HCT116 (cell line): ENCODE results near the gene METTL1. TPM values are rescaled to one million over a fixed set of nuclear protein-coding genes. Genes with fewer than 3 reads are reported as not detected.

Experiments
- ATAC-seq: fragments of 200-7000 bp; cut with Tn5 transposase; 2 replicates; pipeline ENCODE4 v1.9.1; 2020; ENCODE audit warnings: mild to moderate bottlenecking, moderate library complexity
- BruUV-seq: library from RNA; stranded (reverse); fragments of 400-500 nt; replicated peaks from 2 replicates; lab custom pipeline; 2021; lab: Mats Ljungman, UMichigan
- CTCF ChIA-PET: fragments of 300-600 bp; sonication (Branson Sonifier 250); formaldehyde crosslinking; loops from one replicate; lab custom pipeline; 2021; ENCODE audit warnings: antibody characterized with exemption; lab: Charles Lee
- POLR2A ChIA-PET: fragments of 300-600, 350-600 bp; sonication (Branson Sonifier 250); formaldehyde crosslinking; loops from one replicate; lab custom pipeline; 2021; ENCODE audit warnings: antibody characterized with exemption; lab: Charles Lee
- RAD21 ChIA-PET, 2 experiments: fragments of 300-600 bp; sonication (Branson Sonifier 250); formaldehyde crosslinking; loops; one replicate each; lab custom pipeline; 2023; ENCODE audit warnings: low total read pairs in 2 of 2; ENCODE audit not compliant: uncharacterized antibody in 2 of 2, unreplicated experiment in 2 of 2, low non-redundant PET in 1 of 2; lab: Charles Lee
- DNase-seq: peaks from one replicate; pipeline ENCODE4 v3.0.0-alpha.2; 2010; ENCODE audit warnings: low read depth, low spot score
- H2AFZ ChIP-seq: fragments of 200-600 bp; shearing (Covaris generic), sonication (generic); 2 replicates; pipeline ENCODE4 v1.6.1; 2017; ENCODE audit warnings: low read depth, mixed run types, mixed read lengths, antibody characterized with exemption, low read length; ENCODE audit not compliant: poor library complexity, severe bottlenecking
- H3K27ac ChIP-seq: 2 replicates; pipeline ENCODE4 v1.5.1; 2012; ENCODE audit warnings: low read depth, low read length
- H3K27me3 ChIP-seq: fragments of 200-600 bp; sonication (generic); 2 replicates; pipeline ENCODE4 v1.6.1; 2016; ENCODE audit warnings: mixed run types, low read length, mixed read lengths; ENCODE audit not compliant: insufficient read depth
- H3K36me3 ChIP-seq, 2 experiments: fragments of 200-500 bp in 1 of 2; fragments of 200-600 bp in 1 of 2; sonication (Bioruptor generic) in 1 of 2; sonication (generic) in 1 of 2; 2 replicates each; pipeline versions ENCODE4 v1.5.1 to v1.6.1; 2014 to 2016; ENCODE audit warnings: low read length in 2 of 2, inconsistent platforms in 1 of 2, mixed read lengths in 1 of 2, mixed run types in 1 of 2; ENCODE audit not compliant: insufficient read depth in 2 of 2, control insufficient read depth in 1 of 2
- H3K4me1 ChIP-seq, 2 experiments: fragments of 200-600 bp in 1 of 2; sonication (generic) in 1 of 2; 2 replicates each; pipeline versions ENCODE4 v1.5.1 to v1.6.1; 2012 to 2017; ENCODE audit warnings: low read length in 2 of 2, inconsistent platforms in 1 of 2, mild to moderate bottlenecking in 1 of 2, mixed read lengths in 1 of 2, mixed run types in 1 of 2, moderate library complexity in 1 of 2; ENCODE audit not compliant: insufficient read depth in 2 of 2, control insufficient read depth in 1 of 2
- H3K4me2 ChIP-seq: fragments of 200-600 bp; sonication (generic); 2 replicates; pipeline ENCODE4 v1.6.1; 2017; ENCODE audit warnings: mixed run types, low read length, mixed read lengths
- H3K4me3 ChIP-seq, 2 experiments: fragments of 200-600 bp in 1 of 2; sonication (generic) in 1 of 2; replicated peaks in 1 of 2; 2 replicates each; pipeline ENCODE4 v1.5.1; 2011 to 2016; ENCODE audit warnings: low read length in 2 of 2, control low read depth in 1 of 2, low read depth in 1 of 2, mild to moderate bottlenecking in 1 of 2, mixed read lengths in 1 of 2, mixed run types in 1 of 2
- H3K79me2 ChIP-seq: fragments of 200-600 bp; sonication (generic); 2 replicates; pipeline ENCODE4 v1.6.1; 2017; ENCODE audit warnings: mild to moderate bottlenecking, mixed run types, low read length, moderate library complexity, mixed read lengths; ENCODE audit not compliant: insufficient read depth
- H3K9ac ChIP-seq: fragments of 200-600 bp; sonication (generic); 2 replicates; pipeline ENCODE4 v1.6.1; 2016; ENCODE audit warnings: low read length, mixed read lengths
- H3K9me2 ChIP-seq: fragments of 200-600 bp; sonication (generic), shearing (Covaris generic); 2 replicates; pipeline ENCODE4 v1.6.1; 2017; ENCODE audit warnings: mixed run types, mild to moderate bottlenecking, moderate library complexity; ENCODE audit not compliant: insufficient read depth
- H3K9me3 ChIP-seq, 2 experiments: fragments of 200-500 bp in 1 of 2; fragments of 200-600 bp in 1 of 2; sonication (Bioruptor generic) in 1 of 2; sonication (generic) in 1 of 2; 2 replicates each; pipeline ENCODE4 v1.6.1; 2014 to 2017; ENCODE audit warnings: low read length in 2 of 2, mixed read lengths in 2 of 2, inconsistent platforms in 1 of 2, low read depth in 1 of 2, mild to moderate bottlenecking in 1 of 2, mixed run types in 1 of 2, moderate library complexity in 1 of 2; ENCODE audit not compliant: control insufficient read depth in 1 of 2, insufficient read depth in 1 of 2
- H4K20me1 ChIP-seq: fragments of 200-600 bp; sonication (generic), shearing (Covaris generic); 2 replicates; pipeline ENCODE4 v1.6.1; 2017; ENCODE audit warnings: mixed run types, mild to moderate bottlenecking, moderate library complexity; ENCODE audit not compliant: insufficient read depth
- CEBPB ChIP-seq: IDR thresholded peaks from 2 replicates; pipeline ENCODE4 v1.6.1; 2012; ENCODE audit warnings: low read depth
- CTCF ChIP-seq, 3 experiments: fragments of 200-600 bp in 1 of 3; sonication (generic) in 1 of 3; IDR thresholded peaks in 2 of 3; conservative IDR thresholded peaks in 1 of 3; 2 replicates each; pipeline ENCODE4 v1.5.1; 2012 to 2017; ENCODE audit warnings: low read depth in 2 of 3, low read length in 2 of 3, antibody characterized with exemption in 1 of 3, borderline replicate concordance in 1 of 3, control low read depth in 1 of 3, mild to moderate bottlenecking in 1 of 3, mixed read lengths in 1 of 3, mixed run types in 1 of 3, moderate library complexity in 1 of 3; ENCODE audit not compliant: insufficient read depth in 1 of 3
- EGR1 ChIP-seq: IDR thresholded peaks from 2 replicates; pipeline ENCODE4 v1.6.1; 2012; ENCODE audit warnings: low read depth
- EZH2 ChIP-seq: fragments of 200-600 bp; sonication (generic); IDR thresholded peaks from 2 replicates; pipeline ENCODE4 v1.6.1; 2017; ENCODE audit warnings: antibody characterized with exemption, mixed run types
- EZH2phosphoT487 ChIP-seq: fragments of 200-600 bp; IDR thresholded peaks from 2 replicates; pipeline ENCODE4 v1.6.1; 2018; ENCODE audit warnings: antibody characterized with exemption, borderline replicate concordance
- FOSL1 ChIP-seq: IDR thresholded peaks from 2 replicates; pipeline ENCODE4 v1.6.1; 2012; ENCODE audit warnings: low read depth
- MAX ChIP-seq: IDR thresholded peaks from 2 replicates; pipeline ENCODE4 v1.6.1; 2012
- POLR2AphosphoS5 ChIP-seq: IDR thresholded peaks from 2 replicates; pipeline ENCODE4 v1.6.1; 2011; ENCODE audit warnings: mild to moderate bottlenecking, low read depth, low read length, moderate library complexity
- RAD21 ChIP-seq: IDR thresholded peaks from 2 replicates; pipeline ENCODE4 v1.6.1; 2012; ENCODE audit warnings: low read depth, mild to moderate bottlenecking
- SIN3A ChIP-seq: IDR thresholded peaks from 2 replicates; pipeline ENCODE4 v1.6.1; 2012; ENCODE audit warnings: low read depth
- SRF ChIP-seq: IDR thresholded peaks from 2 replicates; pipeline ENCODE4 v1.6.1; 2012; ENCODE audit warnings: low read depth
- ZBTB33 ChIP-seq: IDR thresholded peaks from 2 replicates; pipeline ENCODE4 v1.6.1; 2011; ENCODE audit warnings: mild to moderate bottlenecking, low read length, moderate library complexity; ENCODE audit not compliant: insufficient replicate concordance; ENCODE audit errors: extremely low read depth
- ZFX ChIP-seq: fragments of 450-650 bp; IDR thresholded peaks from 2 replicates; pipeline ENCODE4 v1.6.1; 2017
- ZNF274 ChIP-seq: fragments of 200-500 bp; sonication (Bioruptor generic); IDR thresholded peaks from 2 replicates; pipeline ENCODE4 v1.6.1; 2014; ENCODE audit warnings: mild to moderate bottlenecking, low read depth, low read length, inconsistent platforms
- intact Hi-C: fragments of 100-400 bp; cut with micrococcal nuclease; formaldehyde crosslinking; loops from 2 replicates; pipeline ENCODE4 v1.10.0; 2022
- total RNA-seq: library from RNA; stranded (reverse); gene quantifications from one replicate; pipeline ENCODE4 v1.2.1, GENCODE V29; 2021; ENCODE audit not compliant: unreplicated experiment

The METTL1 gene
- total RNA-seq, 1 experiment from 2014 or later = 56.6 TPM

GRCh38 chr12:57781801-57782200 is 9.9 kb upstream of the METTL1 start:
- Histone ChIP-seq H3K9me2 (no peaks in the 10 kb centered on the region), H3K36me3 (peaks cover 8 to 14% of the 10 kb centered on the region in 2 experiments; a peak in 3 of 4 replicates), H2AFZ (no peak overlapping the region), H3K4me1 (peaks cover 6 to 10% of the 10 kb centered on the region in 2 experiments), H3K4me3 (no peak overlapping the region), H3K79me2 (peaks cover 40% of the 10 kb centered on the region), H3K27me3 (no peaks in the 10 kb centered on the region), H3K4me2 (no peak overlapping the region), H3K27ac (no peak overlapping the region), H3K9ac (0 out of 2 replicates have a peak overlapping the region, but pooled peaks have one; percentile 1), H4K20me1 (no peaks in the 10 kb centered on the region), H3K9me3 (no peaks in the 10 kb centered on the region)
- intact Hi-C loops = loop anchor here (1.0 kb wide), 1 partner anchor 10 kb away; the partner anchor contains the start of genes EEF1AKMT3 and METTL1
- BruUV-seq = no TSS peak
- TF ChIP-seq EGR1 (no peak), EZH2phosphoT487 (no peak), ZFX (no peak), RAD21 (no peak), FOSL1 (no peak), ZNF274 (no peak), EZH2 (no peak), CTCF (IDR thresholded peaks at IDR 0.05 in 2 of 3, conservative IDR thresholded peaks at IDR 0.05 in 1 of 3; ENCODE audit: borderline replicate concordance in 1 of 3, insufficient read depth in 1 of 3, low read depth in 2 of 3, low read length in 2 of 3) (no peak), ZBTB33 (no peak), CEBPB (no peak), SIN3A (no peak), POLR2AphosphoS5 (no peak), MAX (no peak), SRF (no peak)
- RAD21 ChIA-PET = no interaction called here
- DNase-seq (no peak), ATAC-seq (no peak)
- POLR2A ChIA-PET = interaction anchor here (1.7 kb wide), 1 partner anchor 15 kb away, joined by 5 read pairs; the partner anchor contains the start of gene CYP27B1
- CTCF ChIA-PET = interaction anchor here (1.2 kb wide), 1 partner anchor 10 kb away, joined by 6 read pairs; the partner anchor contains the start of genes EEF1AKMT3 and METTL1
